ENCODE data around the gene C11orf24. TPM values are rescaled to one million over a fixed set of nuclear protein-coding genes. Genes with fewer than 3 reads are reported as not detected.

Gene C11orf24
- total and polyA plus RNA-seq, 9 of the 15 experiments (the other 6 are each of a cell fraction or from before 2014, with no cell fraction given): 2.0 to 65.2 (median 32.5) TPM

DNA sequence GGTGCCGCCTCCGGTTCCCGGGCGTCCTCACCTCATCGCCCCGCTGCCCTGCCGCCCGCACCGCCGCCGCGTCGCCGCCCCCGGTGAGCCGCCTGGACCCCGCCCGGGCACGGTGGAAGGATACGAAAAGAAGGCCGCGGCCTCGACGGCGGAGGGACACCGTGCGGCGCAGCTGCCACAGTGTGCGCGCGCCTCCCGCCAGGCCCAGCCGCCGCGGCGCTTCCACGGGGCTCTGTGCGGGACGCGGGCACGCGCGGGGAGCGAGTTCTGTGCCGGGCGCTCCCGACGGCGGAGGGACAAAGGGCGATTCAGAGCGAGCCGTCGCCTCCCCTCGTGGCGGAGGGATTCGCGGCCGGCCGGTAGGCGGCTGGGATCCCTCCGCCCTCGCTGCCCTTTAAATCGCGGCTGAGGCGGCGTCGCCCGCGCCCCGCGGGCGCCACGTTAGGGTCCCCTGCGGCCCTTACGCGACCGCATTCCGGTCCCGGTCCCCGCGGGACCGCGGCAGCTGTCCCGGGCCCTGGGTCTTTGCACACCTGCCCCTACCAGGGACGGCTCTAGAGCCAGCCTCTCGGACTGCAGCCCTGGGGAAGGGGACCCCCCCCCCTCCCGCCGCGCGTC lies 58.1 kb downstream of the C11orf24 start (continued):
- TF ChIP-seq SREBF2 (CRISPR knock-in tag; IDR thresholded peaks at IDR 0.05) (no peak), GABPB2 (CRISPR knock-in tag; conservative IDR thresholded peaks at IDR 0.05) (no peak), ZNF324 (CRISPR knock-in tag; IDR thresholded peaks at IDR 0.05) (no peak), NFE2L1 (tag; IDR thresholded peaks at IDR 0.05; ENCODE audit: borderline replicate concordance, low read depth) (no peak), MEF2A (IDR thresholded peaks at IDR 0.05; ENCODE audit: control insufficient read depth, low read depth, low read length) (no peak), OTX1 (CRISPR knock-in tag; IDR thresholded peaks at IDR 0.05) (0 out of 2 replicates have a peak, but pooled peaks have one; percentile 25), CTBP1 (IDR thresholded peaks at IDR 0.05; ENCODE audit: borderline replicate concordance) (peak; percentile 98), RB1 (IDR thresholded peaks at IDR 0.05; ENCODE audit: low read depth) (peak; percentile 89), ZNF12 (CRISPR knock-in tag; IDR thresholded peaks at IDR 0.05) (no peak), ZNF695 (CRISPR knock-in tag; IDR thresholded peaks at IDR 0.05) (no peak), ZNF76 (CRISPR knock-in tag; IDR thresholded peaks at IDR 0.05; ENCODE audit: borderline replicate concordance) (peak; percentile 90; the same call in 1 of the 2 replicates), BRD9 (IDR thresholded peaks at IDR 0.05; ENCODE audit: low read depth, partially characterized antibody) (no peak), SMARCC2 (IDR thresholded peaks at IDR 0.05; ENCODE audit: low read depth) (no peak), DNMT1 (IDR thresholded peaks at IDR 0.05) (no peak)
- TF ChIP-seq, protein P1, sequence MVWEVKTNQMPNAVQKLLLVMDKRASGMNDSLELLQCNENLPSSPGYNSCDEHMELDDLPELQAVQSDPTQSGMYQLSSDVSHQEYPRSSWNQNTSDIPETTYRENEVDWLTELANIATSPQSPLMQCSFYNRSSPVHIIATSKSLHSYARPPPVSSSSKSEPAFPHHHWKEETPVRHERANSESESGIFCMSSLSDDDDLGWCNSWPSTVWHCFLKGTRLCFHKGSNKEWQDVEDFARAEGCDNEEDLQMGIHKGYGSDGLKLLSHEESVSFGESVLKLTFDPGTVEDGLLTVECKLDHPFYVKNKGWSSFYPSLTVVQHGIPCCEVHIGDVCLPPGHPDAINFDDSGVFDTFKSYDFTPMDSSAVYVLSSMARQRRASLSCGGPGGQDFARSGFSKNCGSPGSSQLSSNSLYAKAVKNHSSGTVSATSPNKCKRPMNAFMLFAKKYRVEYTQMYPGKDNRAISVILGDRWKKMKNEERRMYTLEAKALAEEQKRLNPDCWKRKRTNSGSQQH (CRISPR knock-in tag; IDR thresholded peaks at IDR 0.05): no peak
- TF ChIP-seq, protein P2, sequence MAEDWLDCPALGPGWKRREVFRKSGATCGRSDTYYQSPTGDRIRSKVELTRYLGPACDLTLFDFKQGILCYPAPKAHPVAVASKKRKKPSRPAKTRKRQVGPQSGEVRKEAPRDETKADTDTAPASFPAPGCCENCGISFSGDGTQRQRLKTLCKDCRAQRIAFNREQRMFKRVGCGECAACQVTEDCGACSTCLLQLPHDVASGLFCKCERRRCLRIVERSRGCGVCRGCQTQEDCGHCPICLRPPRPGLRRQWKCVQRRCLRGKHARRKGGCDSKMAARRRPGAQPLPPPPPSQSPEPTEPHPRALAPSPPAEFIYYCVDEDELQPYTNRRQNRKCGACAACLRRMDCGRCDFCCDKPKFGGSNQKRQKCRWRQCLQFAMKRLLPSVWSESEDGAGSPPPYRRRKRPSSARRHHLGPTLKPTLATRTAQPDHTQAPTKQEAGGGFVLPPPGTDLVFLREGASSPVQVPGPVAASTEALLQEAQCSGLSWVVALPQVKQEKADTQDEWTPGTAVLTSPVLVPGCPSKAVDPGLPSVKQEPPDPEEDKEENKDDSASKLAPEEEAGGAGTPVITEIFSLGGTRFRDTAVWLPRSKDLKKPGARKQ (CRISPR knock-in tag; IDR thresholded peaks at IDR 0.05): no peak
- TF ChIP-seq, protein P3, sequence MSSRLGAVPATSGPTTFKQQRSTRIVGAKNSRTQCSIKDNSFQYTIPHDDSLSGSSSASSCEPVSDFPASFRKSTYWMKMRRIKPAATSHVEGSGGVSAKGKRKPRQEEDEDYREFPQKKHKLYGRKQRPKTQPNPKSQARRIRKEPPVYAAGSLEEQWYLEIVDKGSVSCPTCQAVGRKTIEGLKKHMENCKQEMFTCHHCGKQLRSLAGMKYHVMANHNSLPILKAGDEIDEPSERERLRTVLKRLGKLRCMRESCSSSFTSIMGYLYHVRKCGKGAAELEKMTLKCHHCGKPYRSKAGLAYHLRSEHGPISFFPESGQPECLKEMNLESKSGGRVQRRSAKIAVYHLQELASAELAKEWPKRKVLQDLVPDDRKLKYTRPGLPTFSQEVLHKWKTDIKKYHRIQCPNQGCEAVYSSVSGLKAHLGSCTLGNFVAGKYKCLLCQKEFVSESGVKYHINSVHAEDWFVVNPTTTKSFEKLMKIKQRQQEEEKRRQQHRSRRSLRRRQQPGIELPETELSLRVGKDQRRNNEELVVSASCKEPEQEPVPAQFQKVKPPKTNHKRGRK (tag; IDR thresholded peaks at IDR 0.05): no peak
- TF ChIP-seq, protein P4, sequence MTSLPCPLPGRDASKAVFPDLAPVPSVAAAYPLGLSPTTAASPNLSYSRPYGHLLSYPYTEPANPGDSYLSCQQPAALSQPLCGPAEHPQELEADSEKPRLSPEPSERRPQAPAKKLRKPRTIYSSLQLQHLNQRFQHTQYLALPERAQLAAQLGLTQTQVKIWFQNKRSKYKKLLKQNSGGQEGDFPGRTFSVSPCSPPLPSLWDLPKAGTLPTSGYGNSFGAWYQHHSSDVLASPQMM (CRISPR knock-in tag; IDR thresholded peaks at IDR 0.05): no peak
- TF ChIP-seq, protein P5, sequence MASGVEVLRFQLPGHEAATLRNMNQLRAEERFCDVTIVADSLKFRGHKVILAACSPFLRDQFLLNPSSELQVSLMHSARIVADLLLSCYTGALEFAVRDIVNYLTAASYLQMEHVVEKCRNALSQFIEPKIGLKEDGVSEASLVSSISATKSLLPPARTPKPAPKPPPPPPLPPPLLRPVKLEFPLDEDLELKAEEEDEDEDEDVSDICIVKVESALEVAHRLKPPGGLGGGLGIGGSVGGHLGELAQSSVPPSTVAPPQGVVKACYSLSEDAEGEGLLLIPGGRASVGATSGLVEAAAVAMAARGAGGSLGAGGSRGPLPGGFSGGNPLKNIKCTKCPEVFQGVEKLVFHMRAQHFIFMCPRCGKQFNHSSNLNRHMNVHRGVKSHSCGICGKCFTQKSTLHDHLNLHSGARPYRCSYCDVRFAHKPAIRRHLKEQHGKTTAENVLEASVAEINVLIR (CRISPR knock-in tag; IDR thresholded peaks at IDR 0.05): no peak; the same call in 1 of the 2 replicates
- TF ChIP-seq, protein P6, sequence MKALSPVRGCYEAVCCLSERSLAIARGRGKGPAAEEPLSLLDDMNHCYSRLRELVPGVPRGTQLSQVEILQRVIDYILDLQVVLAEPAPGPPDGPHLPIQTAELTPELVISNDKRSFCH (CRISPR knock-in tag; IDR thresholded peaks at IDR 0.05): no peak
- TF ChIP-seq, protein P6 (tag; IDR thresholded peaks at IDR 0.05): peak; percentile 98
